Retinal pigment epithelial cell (primary cell): ENCODE data around the gene PLD6.

ENCODE experiments used
- DNase-seq: peaks from one replicate; pipeline ENCODE4 v3.0.0-alpha.2; 2010; ENCODE audit warnings: low read depth
- H3K4me3 ChIP-seq: 2 replicates; pipeline ENCODE4 v1.5.1; 2011; ENCODE audit warnings: mild to moderate bottlenecking, low read length, control low read depth, moderate library complexity
- TF ChIP-seq, protein P1 (sequence below): conservative IDR thresholded peaks from 2 replicates; pipeline ENCODE4 v1.5.1; 2011; ENCODE audit warnings: low read depth, low read length, control low read depth, inconsistent platforms

The PLD6 gene

DNA sequence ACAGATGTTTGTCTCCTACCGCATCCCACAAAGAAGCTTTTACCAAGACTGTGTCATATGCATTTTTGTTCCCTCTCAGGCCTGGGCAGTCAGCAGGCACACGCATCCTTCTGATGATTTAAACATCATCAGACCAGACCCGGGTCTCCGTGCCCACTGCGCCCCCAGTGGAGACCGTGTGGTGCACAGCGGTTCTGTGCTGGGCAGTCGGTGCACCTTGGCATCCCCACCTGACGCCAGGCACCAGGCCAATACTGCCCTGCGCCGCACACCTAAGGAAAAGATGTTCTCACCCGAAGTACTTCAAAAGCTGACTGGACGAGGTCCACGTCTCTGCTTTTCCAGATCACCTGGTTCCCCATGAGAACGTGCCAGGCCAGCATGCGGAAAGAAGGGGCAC, 10.6 kb upstream of the PLD6 start:
- DNase-seq: no peak
- H3K4me3 ChIP-seq: no peak overlapping the region
- TF ChIP-seq, protein P1, sequence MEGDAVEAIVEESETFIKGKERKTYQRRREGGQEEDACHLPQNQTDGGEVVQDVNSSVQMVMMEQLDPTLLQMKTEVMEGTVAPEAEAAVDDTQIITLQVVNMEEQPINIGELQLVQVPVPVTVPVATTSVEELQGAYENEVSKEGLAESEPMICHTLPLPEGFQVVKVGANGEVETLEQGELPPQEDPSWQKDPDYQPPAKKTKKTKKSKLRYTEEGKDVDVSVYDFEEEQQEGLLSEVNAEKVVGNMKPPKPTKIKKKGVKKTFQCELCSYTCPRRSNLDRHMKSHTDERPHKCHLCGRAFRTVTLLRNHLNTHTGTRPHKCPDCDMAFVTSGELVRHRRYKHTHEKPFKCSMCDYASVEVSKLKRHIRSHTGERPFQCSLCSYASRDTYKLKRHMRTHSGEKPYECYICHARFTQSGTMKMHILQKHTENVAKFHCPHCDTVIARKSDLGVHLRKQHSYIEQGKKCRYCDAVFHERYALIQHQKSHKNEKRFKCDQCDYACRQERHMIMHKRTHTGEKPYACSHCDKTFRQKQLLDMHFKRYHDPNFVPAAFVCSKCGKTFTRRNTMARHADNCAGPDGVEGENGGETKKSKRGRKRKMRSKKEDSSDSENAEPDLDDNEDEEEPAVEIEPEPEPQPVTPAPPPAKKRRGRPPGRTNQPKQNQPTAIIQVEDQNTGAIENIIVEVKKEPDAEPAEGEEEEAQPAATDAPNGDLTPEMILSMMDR: no peak

DNA sequence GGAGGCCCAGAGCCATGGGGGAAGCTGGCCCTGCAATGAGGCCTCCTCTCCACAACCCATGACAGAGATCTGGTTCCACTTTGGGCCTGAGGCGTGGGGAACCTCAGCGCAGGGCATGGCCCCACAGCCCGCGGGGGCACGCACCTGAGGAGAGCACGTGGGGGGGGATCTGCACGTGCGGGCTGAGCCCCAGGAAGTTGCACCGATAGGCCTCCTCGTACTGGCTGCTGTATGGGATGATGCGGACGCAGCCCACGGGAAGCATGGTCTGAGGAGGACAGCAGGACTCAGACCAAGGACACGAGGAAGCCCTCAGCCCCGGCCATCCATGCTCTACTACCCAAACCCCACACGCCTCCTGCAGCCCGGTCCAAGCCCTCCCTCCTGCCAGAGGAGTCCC, 10.1 kb upstream of the PLD6 start:
- no peak for DNase-seq
- H3K4me3 ChIP-seq: no peak overlapping the region
- TF ChIP-seq, protein P1: no peak

DNA sequence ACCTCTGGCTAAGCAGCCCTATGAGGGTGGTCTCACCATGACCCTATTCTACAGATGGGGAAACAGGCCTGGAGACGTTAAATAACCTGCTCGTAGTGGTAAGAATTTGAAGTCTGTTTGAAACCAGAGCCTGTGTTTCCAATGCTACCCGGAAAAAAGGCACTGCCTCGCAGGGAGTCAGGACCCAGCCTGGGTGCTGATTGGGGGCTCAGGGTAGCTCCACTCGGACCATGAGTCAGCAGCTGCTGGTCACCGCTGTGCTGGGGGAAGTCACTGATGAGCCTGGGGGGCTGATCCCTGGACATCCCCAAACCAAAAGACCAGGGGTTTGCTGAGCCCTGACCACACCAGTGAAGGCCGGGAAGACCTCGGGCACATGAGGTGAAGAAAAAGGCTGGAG, 9.4 kb upstream of the PLD6 start:
- no peak for DNase-seq
- H3K4me3 ChIP-seq: no peak overlapping the region
- TF ChIP-seq, protein P1: no peak

DNA sequence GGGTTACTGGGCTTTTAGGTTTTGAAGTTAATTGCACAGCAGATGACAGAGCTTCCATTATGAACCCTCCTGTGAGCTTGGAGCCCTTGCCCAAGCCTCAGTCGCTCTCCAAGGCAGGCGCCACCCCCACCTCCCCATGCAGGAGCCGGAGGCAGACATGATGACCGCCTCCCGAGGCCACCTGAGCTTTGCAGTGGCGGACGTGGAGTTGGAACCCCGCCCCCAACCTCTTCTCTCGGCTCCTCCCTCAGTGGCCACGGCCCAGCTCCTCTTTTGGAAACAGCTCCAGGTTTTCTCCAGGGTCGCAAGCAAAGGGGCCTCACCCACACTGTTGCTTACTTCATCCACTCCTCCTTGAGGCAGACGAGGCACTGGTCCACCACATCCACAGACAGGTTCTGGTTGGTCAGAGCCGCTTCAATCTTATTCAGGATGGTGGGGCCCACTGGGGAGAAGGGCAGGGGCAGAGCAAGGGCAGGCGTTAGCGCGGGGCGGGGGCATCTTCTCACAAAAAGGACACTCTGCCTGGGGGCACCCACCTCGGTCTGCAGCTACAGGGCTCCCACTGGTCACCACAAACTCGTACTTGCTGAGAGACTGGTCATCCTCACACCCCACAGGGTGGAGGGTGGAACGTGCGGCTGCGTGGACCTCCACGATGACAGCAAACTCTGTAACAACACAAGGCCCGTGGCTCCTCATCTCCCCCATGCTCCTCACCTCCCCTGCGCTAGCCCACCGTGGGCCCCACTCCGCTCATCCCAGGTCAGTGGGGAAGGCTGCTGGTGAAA, 8.7 kb upstream of the PLD6 start:
- TF ChIP-seq, protein P1: no peak
- DNase-seq: no peak
- H3K4me3 ChIP-seq: no peak overlapping the region

DNA sequence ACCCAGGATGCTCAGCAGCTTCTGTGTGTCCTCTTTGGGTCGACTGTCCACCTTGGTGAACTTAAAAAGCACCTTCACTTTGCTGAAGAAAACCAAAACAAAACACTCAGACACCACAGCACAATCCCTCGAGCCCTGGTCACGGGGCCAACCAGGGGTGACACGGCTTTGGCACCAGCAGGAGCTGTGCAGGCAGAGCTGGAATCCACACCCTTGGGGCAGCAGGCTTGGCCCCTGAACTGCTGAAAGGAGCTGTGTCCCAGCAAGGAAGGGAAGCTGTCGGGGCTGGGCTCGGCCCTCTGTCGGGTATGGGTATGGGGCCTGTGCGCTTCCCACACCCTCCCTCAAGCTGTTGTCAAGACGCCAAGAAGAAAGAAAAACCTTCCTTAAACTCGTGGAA, 7.6 kb upstream of the PLD6 start:
- TF ChIP-seq, protein P1: no peak
- no peak for DNase-seq
- H3K4me3 ChIP-seq: no peak overlapping the region

DNA sequence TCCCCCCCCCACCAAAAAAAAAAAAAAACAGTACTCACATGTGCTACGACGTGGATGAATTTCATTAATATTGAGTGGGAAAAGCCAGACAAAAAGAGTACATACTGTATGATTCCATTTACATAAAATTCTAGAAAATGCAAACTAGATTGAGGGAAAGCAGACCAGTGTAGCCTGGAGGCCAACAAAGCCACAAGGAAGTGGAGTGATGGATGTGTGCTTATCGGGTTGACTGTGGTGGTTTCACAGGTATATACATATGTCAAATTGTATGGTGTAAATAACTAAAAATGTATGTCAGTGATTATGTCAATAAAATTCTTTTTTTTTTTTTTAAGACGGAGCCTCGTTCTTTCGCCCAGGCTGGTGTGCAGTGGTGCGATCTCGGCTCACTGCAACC, 1.9 kb upstream of the PLD6 start:
- no peak overlapping the region for H3K4me3 ChIP-seq
- no peak for DNase-seq
- TF ChIP-seq, protein P1: no peak

DNA sequence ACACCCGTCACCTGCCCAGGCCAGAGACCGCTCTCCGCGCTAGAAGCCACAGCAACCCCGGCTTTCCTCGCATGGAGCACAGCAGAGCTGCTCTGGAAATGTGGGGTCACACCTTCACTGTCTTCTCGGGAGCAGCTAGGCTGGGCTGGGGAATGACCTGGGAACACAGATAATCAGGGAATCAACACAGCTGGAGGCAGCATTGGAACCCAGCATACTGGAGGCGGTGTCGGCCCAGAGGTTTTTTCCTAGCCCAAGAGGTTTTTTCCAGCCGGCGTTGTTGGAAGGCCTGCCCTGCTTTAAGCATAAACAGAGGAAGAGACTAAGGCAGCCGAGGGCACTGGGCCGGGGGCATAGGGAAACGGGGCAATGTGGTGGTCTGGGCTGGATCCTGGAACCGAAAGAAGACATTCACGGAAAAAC, 791 bp upstream of the PLD6 start:
- DNase-seq: no peak
- TF ChIP-seq, protein P1: no peak
- H3K4me3 ChIP-seq: no peak overlapping the region
